Skeletal muscle satellite cell (primary cell): Measurements from ENCODE around the gene IPO13. TPM values are rescaled to one million over a fixed set of nuclear protein-coding genes. Genes with fewer than 3 reads are reported as not detected.

ENCODE experiments used
- H3K27me3 ChIP-seq: 2 replicates; pipeline ENCODE4 v1.7.0; 2013; ENCODE audit warnings: low read length; ENCODE audit not compliant: control insufficient read depth, insufficient read depth
- H3K36me3 ChIP-seq: 2 replicates; pipeline ENCODE4 v1.7.0; 2013; ENCODE audit warnings: mild to moderate bottlenecking, control low read depth, low read length; ENCODE audit not compliant: insufficient read depth
- H3K4me1 ChIP-seq: 2 replicates; pipeline ENCODE4 v1.7.0; 2013; ENCODE audit warnings: low read length; ENCODE audit not compliant: control insufficient read depth, insufficient read depth
- H3K4me2 ChIP-seq: 2 replicates; pipeline ENCODE4 v1.7.0; 2013; ENCODE audit warnings: mild to moderate bottlenecking, low read length
- H3K4me3 ChIP-seq: 2 replicates; pipeline ENCODE4 v1.7.0; 2013; ENCODE audit warnings: low read length
- H3K9ac ChIP-seq: 2 replicates; pipeline ENCODE4 v1.7.0; 2013; ENCODE audit warnings: mild to moderate bottlenecking, low read depth, low read length, moderate library complexity
- H3K9me3 ChIP-seq: replicated peaks from 2 replicates; pipeline ENCODE4 v1.7.0; 2013; ENCODE audit warnings: mild to moderate bottlenecking, control low read depth, low read length
- total RNA-seq: library from RNA; depleted of rRNA; stranded (reverse); fragments of >200 nt; gene quantifications from 2 replicates; pipeline ENCODE4 v1.2.3, GENCODE V29; 2012; rRNA removed

The IPO13 gene, protein sequence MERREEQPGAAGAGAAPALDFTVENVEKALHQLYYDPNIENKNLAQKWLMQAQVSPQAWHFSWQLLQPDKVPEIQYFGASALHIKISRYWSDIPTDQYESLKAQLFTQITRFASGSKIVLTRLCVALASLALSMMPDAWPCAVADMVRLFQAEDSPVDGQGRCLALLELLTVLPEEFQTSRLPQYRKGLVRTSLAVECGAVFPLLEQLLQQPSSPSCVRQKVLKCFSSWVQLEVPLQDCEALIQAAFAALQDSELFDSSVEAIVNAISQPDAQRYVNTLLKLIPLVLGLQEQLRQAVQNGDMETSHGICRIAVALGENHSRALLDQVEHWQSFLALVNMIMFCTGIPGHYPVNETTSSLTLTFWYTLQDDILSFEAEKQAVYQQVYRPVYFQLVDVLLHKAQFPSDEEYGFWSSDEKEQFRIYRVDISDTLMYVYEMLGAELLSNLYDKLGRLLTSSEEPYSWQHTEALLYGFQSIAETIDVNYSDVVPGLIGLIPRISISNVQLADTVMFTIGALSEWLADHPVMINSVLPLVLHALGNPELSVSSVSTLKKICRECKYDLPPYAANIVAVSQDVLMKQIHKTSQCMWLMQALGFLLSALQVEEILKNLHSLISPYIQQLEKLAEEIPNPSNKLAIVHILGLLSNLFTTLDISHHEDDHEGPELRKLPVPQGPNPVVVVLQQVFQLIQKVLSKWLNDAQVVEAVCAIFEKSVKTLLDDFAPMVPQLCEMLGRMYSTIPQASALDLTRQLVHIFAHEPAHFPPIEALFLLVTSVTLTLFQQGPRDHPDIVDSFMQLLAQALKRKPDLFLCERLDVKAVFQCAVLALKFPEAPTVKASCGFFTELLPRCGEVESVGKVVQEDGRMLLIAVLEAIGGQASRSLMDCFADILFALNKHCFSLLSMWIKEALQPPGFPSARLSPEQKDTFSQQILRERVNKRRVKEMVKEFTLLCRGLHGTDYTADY
- total RNA-seq: 18.8 and 20.5 TPM in 2 replicates

DNA sequence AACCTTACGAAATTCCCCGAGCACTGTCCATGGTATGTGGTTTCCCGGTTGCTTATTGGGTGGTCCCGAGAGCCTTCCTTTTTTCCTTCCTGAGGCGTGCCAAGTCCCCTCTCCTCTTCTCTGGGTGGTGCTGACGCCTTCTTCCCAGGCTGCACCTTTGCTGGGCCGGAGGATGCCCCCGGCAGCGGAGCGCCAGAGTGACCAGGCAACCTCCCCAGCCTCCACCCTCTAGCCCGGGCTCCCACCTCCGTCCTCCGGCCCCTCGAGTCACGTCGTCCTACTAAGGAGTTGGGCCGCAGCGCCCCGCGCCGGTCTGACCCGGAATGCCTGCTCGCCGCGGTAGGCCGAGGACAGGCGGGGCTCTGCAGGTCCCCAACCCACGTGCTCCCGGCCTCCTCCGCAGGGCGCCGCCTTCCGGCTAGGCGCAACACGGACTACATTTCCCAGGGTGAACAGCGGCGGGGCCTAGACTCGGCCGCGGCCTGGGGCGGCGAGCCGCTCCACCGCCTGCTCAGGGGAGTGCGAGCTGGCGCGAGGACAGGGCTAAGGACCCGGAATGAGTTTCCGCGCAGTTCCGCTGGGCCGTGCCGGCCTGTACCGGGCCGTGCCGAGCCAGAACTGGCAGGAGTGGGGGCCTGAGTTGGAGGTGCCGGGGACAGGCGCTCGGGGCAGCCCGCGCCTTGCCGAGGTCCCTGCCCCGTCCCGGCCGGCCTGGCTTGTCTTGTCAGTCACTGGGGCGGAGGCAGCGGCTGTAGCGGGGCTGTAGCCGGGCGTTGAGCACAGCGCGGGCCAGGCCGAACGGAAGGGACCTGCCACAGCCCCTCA lies at the start of gene IPO13:
TSS of gene IPO13 (plus strand) at position 715 of the 825 bp plus-strand sequence. CDS start 651 bp downstream, outside the sequence.
- Histone ChIP-seq H3K4me2 (peak within 1 kb of the TSS; percentile 97), H3K4me1 (peaks cover 21% of the 10 kb centered on the region), H3K9me3 (no peaks in the 10 kb centered on the region), H3K27me3 (no peaks in the 10 kb centered on the region), H3K36me3 (peaks cover 11% of the 10 kb centered on the region), H3K9ac (peak within 1 kb of the TSS; percentile 96), H3K4me3 (peak within 1 kb of the TSS; percentile 93)

DNA sequence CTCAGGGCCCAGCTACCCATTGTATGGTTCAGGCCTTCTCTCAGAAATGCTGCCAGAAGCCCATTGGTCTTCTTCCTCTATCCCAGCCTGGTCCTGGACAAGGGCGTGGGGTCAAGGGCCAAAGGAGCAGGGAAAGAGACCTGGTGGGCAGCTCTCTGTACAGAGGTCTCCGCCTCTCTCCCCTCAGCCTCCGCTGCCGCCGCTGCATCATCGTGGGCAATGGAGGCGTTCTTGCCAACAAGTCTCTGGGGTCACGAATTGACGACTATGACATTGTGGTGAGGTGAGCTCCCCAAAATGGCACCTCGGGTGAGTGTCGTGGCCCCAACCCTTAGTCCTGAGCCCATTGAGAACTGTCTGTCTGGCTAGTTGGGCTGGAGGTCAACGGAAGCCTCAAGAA lies 47.8 kb upstream of the IPO13 start:
- Histone ChIP-seq H3K9ac (no peak overlapping the region), H3K9me3 (no peaks in the 10 kb centered on the region), H3K4me2 (no peak overlapping the region), H3K27me3 (no peaks in the 10 kb centered on the region), H3K4me1 (no peaks in the 10 kb centered on the region), H3K36me3 (peaks cover 33% of the 10 kb centered on the region), H3K4me3 (no peak overlapping the region)

GRCh38 chr1:43900386-43900785 lies 46.4 kb upstream of the IPO13 start:
- no peaks in the 10 kb centered on the region for H3K27me3 ChIP-seq
- H3K9me3 ChIP-seq: no peaks in the 10 kb centered on the region
- no peak overlapping the region for H3K4me2 ChIP-seq
- peaks cover 23% of the 10 kb centered on the region for H3K36me3 ChIP-seq
- no peaks in the 10 kb centered on the region for H3K4me1 ChIP-seq
- no peak overlapping the region for H3K9ac ChIP-seq
- no peak overlapping the region for H3K4me3 ChIP-seq

DNA sequence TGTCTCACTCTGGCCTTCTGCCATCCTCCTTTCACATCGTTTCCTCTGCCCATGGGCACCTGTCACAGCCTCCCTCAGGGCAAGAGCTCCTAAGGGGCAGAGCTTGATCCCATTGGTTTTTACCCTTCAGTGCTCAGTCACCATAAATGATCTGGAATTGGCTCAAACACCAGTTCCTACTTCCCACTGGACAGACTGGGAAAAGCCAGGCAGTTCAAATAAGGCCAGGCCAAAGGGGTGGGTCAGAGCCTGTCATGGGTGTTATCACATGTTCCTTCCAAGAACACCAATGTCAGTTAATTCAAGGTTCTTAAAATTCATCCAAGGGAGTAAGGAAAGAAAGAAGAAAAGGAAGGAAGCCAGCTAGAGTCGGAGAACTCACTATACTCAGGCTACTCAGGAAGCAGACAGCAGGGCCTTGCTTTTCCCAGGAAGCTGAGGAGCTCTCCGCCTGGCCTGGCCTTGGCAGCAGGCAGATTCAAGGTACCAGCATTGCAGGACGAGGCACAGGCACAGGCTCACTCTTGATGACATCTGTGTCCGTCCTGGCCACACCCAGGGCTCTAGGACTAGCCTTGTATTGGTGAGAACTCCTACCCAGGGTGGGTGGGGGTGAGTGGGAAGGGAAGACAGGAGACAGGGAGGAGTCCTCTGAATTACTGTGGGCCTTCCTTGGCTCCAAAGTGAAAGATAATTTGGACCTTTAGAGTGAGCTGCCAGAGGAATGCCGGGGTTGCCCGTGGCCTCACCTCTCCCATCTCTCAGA lies 45.4 kb upstream of the IPO13 start:
- peaks cover 19% of the 10 kb centered on the region for H3K36me3 ChIP-seq
- no peak overlapping the region for H3K9ac ChIP-seq

GRCh38 chr1:43902058-43902831 lies 44.5 kb upstream of the IPO13 start:
- no peaks in the 10 kb centered on the region for H3K4me1 ChIP-seq

More for the DNA sequence above, 45.4 kb upstream of the IPO13 start:
- no peak overlapping the region for H3K4me3 ChIP-seq
- no peaks in the 10 kb centered on the region for H3K4me1 ChIP-seq
- H3K9me3 ChIP-seq: no peaks in the 10 kb centered on the region
- H3K27me3 ChIP-seq: no peaks in the 10 kb centered on the region
- H3K4me2 ChIP-seq: no peak overlapping the region

GRCh38 chr1:43904660-43905551 lies 41.8 kb upstream of the IPO13 start:
- Histone ChIP-seq H3K4me1 (no peaks in the 10 kb centered on the region), H3K36me3 (peaks cover under 1% of the 10 kb centered on the region)

More at GRCh38 chr1:43902058-43902831, 44.5 kb upstream of the IPO13 start:
- H3K9ac ChIP-seq: no peak overlapping the region
- no peak overlapping the region for H3K4me3 ChIP-seq
- H3K27me3 ChIP-seq: no peaks in the 10 kb centered on the region
- H3K36me3 ChIP-seq: peaks cover 16% of the 10 kb centered on the region
- H3K9me3 ChIP-seq: no peaks in the 10 kb centered on the region
- H3K4me2 ChIP-seq: no peak overlapping the region

GRCh38 chr1:43908226-43908625 lies 38.5 kb upstream of the IPO13 start:
- no peaks in the 10 kb centered on the region for H3K27me3 ChIP-seq
- H3K4me3 ChIP-seq: no peak overlapping the region
- H3K9me3 ChIP-seq: no peaks in the 10 kb centered on the region
- no peak overlapping the region for H3K4me2 ChIP-seq
- no peak overlapping the region for H3K9ac ChIP-seq
- H3K4me1 ChIP-seq: no peaks in the 10 kb centered on the region
- H3K36me3 ChIP-seq: peaks cover 4% of the 10 kb centered on the region

More at GRCh38 chr1:43904660-43905551, 41.8 kb upstream of the IPO13 start:
- H3K27me3 ChIP-seq: no peaks in the 10 kb centered on the region
- H3K4me2 ChIP-seq: no peak overlapping the region
- no peak overlapping the region for H3K9ac ChIP-seq
- no peak overlapping the region for H3K4me3 ChIP-seq
- H3K9me3 ChIP-seq: no peaks in the 10 kb centered on the region

- Histone ChIP-seq H3K36me3 (peaks cover 6% of the 10 kb centered on the region), H3K9me3 (no peaks in the 10 kb centered on the region), H3K4me1 (no peaks in the 10 kb centered on the region), H3K4me3 (no peak overlapping the region), H3K27me3 (no peaks in the 10 kb centered on the region), H3K9ac (no peak overlapping the region), H3K4me2 (no peak overlapping the region)
Measured at GRCh38 chr1:43908858-43909257, 37.9 kb upstream of the IPO13 start.

GRCh38 chr1:43910343-43910742 lies 36.4 kb upstream of the IPO13 start:
- Histone ChIP-seq H3K4me2 (no peak overlapping the region), H3K9me3 (no peaks in the 10 kb centered on the region), H3K4me1 (peaks cover 8% of the 10 kb centered on the region), H3K4me3 (no peak overlapping the region), H3K27me3 (no peaks in the 10 kb centered on the region), H3K36me3 (peaks cover 6% of the 10 kb centered on the region), H3K9ac (no peak overlapping the region)
